Measurements from ENCODE around the gene SLC16A6.
"Not testable (repeated sequence)": the region's sequence is repeated elsewhere in the genome, so short reads cannot be mapped to it uniquely, and the experiment has no call there.

- TF ChIP-seq CTCF, POLR2AphosphoS5, POLR2A (IDR thresholded peaks at IDR 0.05): not testable (repeated sequence)
Observed at GRCh38 chr17:68225055-68225454, 65.9 kb downstream of the SLC16A6 start.

Measured in suprapubic skin (tissue), 4 donors.